HK-2 (cell line): ENCODE measurements around the gene ATP8B2.
"Not testable (repeated sequence)": the region's sequence is repeated elsewhere in the genome, so short reads cannot be mapped to it uniquely, and the experiment has no call there.

Source experiments
- DNase-seq: peaks from one replicate; pipeline ENCODE4 v3.0.0-alpha.2; 2018; ENCODE audit not compliant: unreplicated experiment

Gene ATP8B2

GRCh38 chr1:154325583-154326545 lies 539 bp downstream of the ATP8B2 start:
- DNase-seq: peak; percentile 81

GRCh38 chr1:154326546-154327465 lies 1.5 kb downstream of the ATP8B2 start:
- no peak for DNase-seq

GRCh38 chr1:154327466-154328317 lies 2.4 kb downstream of the ATP8B2 start:
- no peak for DNase-seq

GRCh38 chr1:154328318-154329151 lies 3.2 kb downstream of the ATP8B2 start:
- DNase-seq: no peak

GRCh38 chr1:154329152-154329521 lies 3.8 kb downstream of the ATP8B2 start:
- no peak for DNase-seq

GRCh38 chr1:154329551-154330131 lies 4.3 kb downstream of the ATP8B2 start:
- no peak for DNase-seq

GRCh38 chr1:154330669-154331068 lies 5.3 kb downstream of the ATP8B2 start:
- DNase-seq: no peak

- no peak for DNase-seq
Measured at GRCh38 chr1:154334079-154335024, 9.0 kb downstream of the ATP8B2 start.

GRCh38 chr1:154335025-154335714 lies 9.8 kb downstream of the ATP8B2 start:
- peak; percentile 67 for DNase-seq

GRCh38 chr1:154337253-154337894 lies 12.0 kb downstream of the ATP8B2 start:
- no peak for DNase-seq

- DNase-seq: no peak
Measured at GRCh38 chr1:154338875-154339274, 13.6 kb downstream of the ATP8B2 start.

GRCh38 chr1:154341366-154341765 lies 16.0 kb downstream of the ATP8B2 start:
- not testable (repeated sequence) for DNase-seq

- DNase-seq: no peak
Measured at GRCh38 chr1:154342132-154342531, 16.8 kb downstream of the ATP8B2 start.

GRCh38 chr1:154342836-154343472 lies 17.6 kb downstream of the ATP8B2 start:
- DNase-seq: no peak

- no peak for DNase-seq
Measured at GRCh38 chr1:154344977-154345837, 19.9 kb downstream of the ATP8B2 start.

GRCh38 chr1:154346276-154346917 lies 21.1 kb downstream of the ATP8B2 start:
- DNase-seq: no peak
